Transverse colon (tissue), 4 donors: ENCODE measurements around the gene CTSF. TPM values are rescaled to one million over a fixed set of nuclear protein-coding genes. Genes with fewer than 3 reads are reported as not detected.

Experiments
- DNase-seq: peaks from one replicate; pipeline ENCODE4 v3.0.0-alpha.2; 2019
- H3K27ac ChIP-seq, 4 donors: fragments of 200-600 bp; sonication (generic); 2 replicates each; pipeline ENCODE4 v1.5.1; 2016 to 2018; ENCODE audit warnings: inconsistent platforms in 4 of 4
- H3K27me3 ChIP-seq: fragments of 200-600 bp; sonication (generic); 2 replicates; pipeline ENCODE4 v1.5.1; 2017; ENCODE audit warnings: inconsistent platforms
- H3K36me3 ChIP-seq, 4 donors: fragments of 200-600 bp; sonication (generic); 2 replicates each; pipeline ENCODE4 v1.5.1; 2017 to 2019; ENCODE audit warnings: inconsistent platforms in 4 of 4
- H3K4me1 ChIP-seq, 4 donors: fragments of 200-600 bp; sonication (generic); 2 replicates each; pipeline ENCODE4 v1.5.1; 2017 to 2020; ENCODE audit warnings: inconsistent platforms in 4 of 4
- H3K4me3 ChIP-seq, 4 donors: fragments of 200-600 bp; sonication (generic); 1 replicate in 1 of 4; 2 replicates in 3 of 4; pipeline versions ENCODE4 v1.5.1 to v1.6.1; 2017 to 2019; ENCODE audit warnings: inconsistent platforms in 4 of 4
- H3K9me3 ChIP-seq, 2 donors: fragments of 200-600 bp; sonication (generic); 2 replicates each; pipeline ENCODE4 v1.5.1; 2017 to 2019; ENCODE audit warnings: inconsistent platforms in 2 of 2
- CTCF ChIP-seq, 5 experiments: fragments of 200-600 bp in 3 of 5; fragments of 450-650 bp in 2 of 5; sonication (generic) in 3 of 5; IDR thresholded peaks; 1 replicate in 2 of 5; 2 replicates in 3 of 5; pipeline ENCODE4 v1.5.1; 2016 to 2017; ENCODE audit warnings: antibody characterized with exemption in 5 of 5, inconsistent platforms in 3 of 5, mild to moderate bottlenecking in 2 of 5, moderate library complexity in 1 of 5
- EP300 ChIP-seq: sonication (generic); formaldehyde crosslinking; IDR thresholded peaks from one replicate; pipeline ENCODE4 v1.6.1; 2017; ENCODE audit warnings: antibody characterized with exemption, low read depth
- POLR2A ChIP-seq: fragments of 450-650 bp; IDR thresholded peaks from one replicate; pipeline ENCODE4 v1.6.1; 2016; ENCODE audit warnings: antibody characterized with exemption, mild to moderate bottlenecking, moderate library complexity
- POLR2AphosphoS5 ChIP-seq, 3 donors: sonication (generic); formaldehyde crosslinking; IDR thresholded peaks; one replicate each; pipeline ENCODE4 v1.6.1; 2016; ENCODE audit warnings: antibody characterized with exemption in 3 of 3
- WGBS, 2 donors: methylation state at CpG; one replicate each; pipeline ENCODE4 v1.1.5; 2018; ENCODE audit warnings: low coverage in 1 of 2; 5-methylcytosine and 5-hydroxymethylcytosine counted together
- in situ Hi-C, 4 donors: fragments of 200-750 bp; cut with MboI; loops; one replicate each; pipeline versions ENCODE4 v1.15.0 to v1.15.1; 2017; ENCODE audit warnings: low sequenced_read_pairs in 3 of 4, low pct_ligation_motif_present in 1 of 4, low pct_unique_long_range_greater_than_20kb in 1 of 4
- intact Hi-C: fragments of 100-400 bp; cut with DNase I; formaldehyde crosslinking; loops from one replicate; pipeline ENCODE4 v1.15.1; 2023; ENCODE audit warnings: low total_unique reads
- total RNA-seq, 4 donors: library from RNA; depleted of rRNA; stranded (reverse); fragments of >200 nt; gene quantifications; one replicate each; pipeline ENCODE4 v1.1.0, GENCODE V29; 2016

CTSF gene
- total RNA-seq, 4 donors from 2014 or later = 23.5 to 80.6 (median 39.0) TPM

DNA sequence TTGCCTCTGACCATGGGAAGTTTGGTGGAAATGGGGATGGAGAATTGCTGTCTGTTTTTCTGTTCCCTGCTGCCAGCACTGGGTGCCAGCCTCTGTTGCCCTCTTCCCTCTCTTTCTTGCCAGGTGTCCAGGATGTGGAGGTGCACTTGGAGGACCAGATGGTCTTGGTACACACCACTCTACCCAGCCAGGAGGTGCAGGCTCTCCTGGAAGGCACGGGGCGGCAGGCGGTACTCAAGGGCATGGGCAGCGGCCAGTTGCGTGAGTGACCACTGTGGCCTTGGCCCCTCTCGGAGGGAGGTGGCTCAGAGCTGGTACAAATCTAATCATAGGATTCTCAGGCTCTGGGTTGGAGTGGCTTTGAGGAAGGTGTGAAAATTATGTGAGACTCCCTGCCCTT, 30.6 kb upstream of the CTSF start:
- Histone ChIP-seq H3K36me3 (no peaks in the 10 kb centered on the region), H3K27me3 (no peaks in the 10 kb centered on the region), H3K4me1 (peaks cover 14 to 22% (median 17%) of the 10 kb centered on the region in 4 donors), H3K4me3 (no peak overlapping the region), H3K27ac (no peak overlapping the region), H3K9me3 (no peaks in the 10 kb centered on the region)
- in situ Hi-C loops (no loop called here), intact Hi-C loops (no loop called here)
- WGBS, 2 donors = 98% methylated on average over 6 of the region's 6 CpGs; no CpG with 5 or more reads in 1 of the 2 donors
- TF ChIP-seq CTCF (IDR thresholded peaks at IDR 0.05) = no peak
- no peak for TF ChIP-seq POLR2AphosphoS5 (IDR thresholded peaks at IDR 0.05)
- no peak for TF ChIP-seq EP300
- no peak for TF ChIP-seq POLR2A
- DNase-seq = no peak

GRCh38 chr11:66595245-66595904, 27.0 kb upstream of the CTSF start:
- 42 to 44% methylated on average over 3 to 5 of the region's 5 CpGs for WGBS, 2 donors
- TF ChIP-seq CTCF (IDR thresholded peaks at IDR 0.05) = no peak
- TF ChIP-seq EP300 = no peak
- no peak for TF ChIP-seq POLR2AphosphoS5 (IDR thresholded peaks at IDR 0.05)
- TF ChIP-seq POLR2A = no peak
- peak; percentile 42 for DNase-seq
- H3K9me3 ChIP-seq = no peaks in the 10 kb centered on the region
- peaks cover 27 to 38% (median 29%) of the 10 kb centered on the region in 4 donors for H3K4me1 ChIP-seq
- intact Hi-C loops (no loop called here), in situ Hi-C loops (no loop called here)
- H3K27me3 ChIP-seq = no peaks in the 10 kb centered on the region
- H3K27ac ChIP-seq = peak overlapping the region; percentile 56 to 89 (median 66)
- H3K4me3 ChIP-seq = no peak overlapping the region
- no peaks in the 10 kb centered on the region for H3K36me3 ChIP-seq

DNA sequence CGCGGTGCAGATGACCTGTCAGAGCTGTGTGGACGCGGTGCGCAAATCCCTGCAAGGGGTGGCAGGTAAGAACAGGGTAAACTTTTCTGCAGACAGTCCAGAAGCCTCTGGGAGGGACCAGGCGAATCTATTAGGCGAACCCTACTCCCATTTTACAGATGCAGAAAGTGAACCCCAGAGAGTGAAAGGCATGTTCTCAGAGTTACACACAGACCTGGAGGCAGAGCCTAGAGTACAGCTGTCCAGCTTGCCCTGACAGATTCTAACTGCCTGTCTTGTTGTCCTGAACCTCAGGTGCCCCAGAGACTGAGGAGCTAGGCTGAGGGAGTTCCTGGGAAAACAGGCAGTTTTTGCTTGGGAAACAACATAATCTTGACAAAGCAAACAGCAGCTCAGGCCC, 25.2 kb upstream of the CTSF start:
- DNase-seq = no peak
- peaks cover 27 to 38% (median 29%) of the 10 kb centered on the region in 4 donors for H3K4me1 ChIP-seq
- H3K27me3 ChIP-seq = no peaks in the 10 kb centered on the region
- TF ChIP-seq POLR2AphosphoS5 (IDR thresholded peaks at IDR 0.05) (no peak), EP300 (no peak), CTCF (IDR thresholded peaks at IDR 0.05) (no peak), POLR2A (no peak)
- in situ Hi-C loops (no loop called here), intact Hi-C loops (no loop called here)
- WGBS, 2 donors = 65% methylated on average over 7 of the region's 7 CpGs; no CpG with 5 or more reads in 1 of the 2 donors
- no peaks in the 10 kb centered on the region for H3K36me3 ChIP-seq
- H3K4me3 ChIP-seq = peak overlapping the region; percentile 48 to 75 (median 62)
- no peaks in the 10 kb centered on the region for H3K9me3 ChIP-seq
- peak overlapping the region; percentile 82 to 89 (median 88) for H3K27ac ChIP-seq

DNA sequence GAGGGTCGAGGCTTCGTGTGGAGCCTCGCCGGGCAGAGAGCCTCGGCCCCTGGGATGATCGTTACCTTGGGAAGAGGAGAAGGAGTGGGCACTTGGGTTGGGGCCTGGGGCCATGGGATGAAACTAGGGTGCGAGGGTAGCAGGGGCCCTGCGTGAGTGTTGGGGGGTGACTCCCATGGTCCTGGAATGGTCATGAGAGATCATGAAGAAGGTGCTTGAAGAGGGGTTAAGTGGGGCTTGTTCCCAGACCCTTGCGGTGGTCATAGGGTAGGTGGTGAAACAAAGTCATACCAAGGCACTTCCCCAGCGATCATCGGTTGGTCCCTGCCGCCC, 24.9 kb upstream of the CTSF start:
- Histone ChIP-seq H3K36me3 (no peaks in the 10 kb centered on the region), H3K27me3 (no peaks in the 10 kb centered on the region), H3K4me1 (peaks cover 27 to 38% (median 29%) of the 10 kb centered on the region in 4 donors), H3K9me3 (no peaks in the 10 kb centered on the region), H3K4me3 (peak overlapping the region; percentile 48 to 75 (median 62)), H3K27ac (peak overlapping the region; percentile 82 to 89 (median 88))
- peak; percentile 12 for DNase-seq
- TF ChIP-seq CTCF (IDR thresholded peaks at IDR 0.05) = no peak
- TF ChIP-seq POLR2A = peak; percentile 2
- WGBS, 2 donors = 11% methylated on average over 12 of the region's 12 CpGs; no CpG with 5 or more reads in 1 of the 2 donors
- in situ Hi-C loops = no loop called here
- intact Hi-C loops = no loop called here
